Panc1 (cell line): Measurements from ENCODE around the gene GFOD2. TPM values are rescaled to one million over a fixed set of nuclear protein-coding genes. Genes with fewer than 3 reads are reported as not detected.

Source experiments
- ATAC-seq: fragments of 200-7000 bp; cut with Tn5 transposase; 2 replicates; pipeline ENCODE4 v1.9.1; 2020; ENCODE audit warnings: mild to moderate bottlenecking, moderate library complexity
- BruUV-seq: library from RNA; stranded (reverse); fragments of 400-500 nt; replicated peaks from 2 replicates; lab custom pipeline; 2021; lab: Mats Ljungman, UMichigan
- CTCF ChIA-PET: fragments of 300-600 bp; sonication (Branson Sonifier 250); formaldehyde crosslinking; loops from one replicate; lab custom pipeline; 2022; ENCODE audit warnings: antibody characterized with exemption; lab: Charles Lee
- POLR2A ChIA-PET: fragments of 300-600 bp; sonication (Branson Sonifier 250); formaldehyde crosslinking; loops from one replicate; lab custom pipeline; 2022; ENCODE audit warnings: antibody characterized with exemption; lab: Charles Lee
- DNase-seq: peaks from one replicate; pipeline ENCODE4 v3.0.0-alpha.2; 2010; ENCODE audit warnings: low read depth, low spot score
- H3K27ac ChIP-seq: 2 replicates; pipeline ENCODE4 v1.5.1; 2011; ENCODE audit warnings: mild to moderate bottlenecking, low read length, inconsistent platforms
- H3K27me3 ChIP-seq: fragments of 200-500 bp; sonication (Bioruptor generic); 2 replicates; pipeline ENCODE4 v1.6.0; 2014; ENCODE audit warnings: low read length, inconsistent platforms; ENCODE audit not compliant: control insufficient read depth, insufficient read depth
- H3K36me3 ChIP-seq: fragments of 200-500 bp; sonication (Bioruptor generic); 2 replicates; pipeline ENCODE4 v1.5.1; 2014; ENCODE audit warnings: inconsistent platforms, mild to moderate bottlenecking, low read length, moderate library complexity; ENCODE audit not compliant: control insufficient read depth, insufficient read depth
- H3K4me1 ChIP-seq: 2 replicates; pipeline ENCODE4 v1.5.1; 2011; ENCODE audit warnings: inconsistent platforms, mild to moderate bottlenecking, low read length, moderate library complexity; ENCODE audit not compliant: control insufficient read depth, insufficient read depth
- H3K4me3 ChIP-seq, 2 experiments: 2 replicates each; pipeline ENCODE4 v1.5.1; 2011 to 2012; ENCODE audit warnings: low read depth in 2 of 2, low read length in 2 of 2, mild to moderate bottlenecking in 2 of 2, inconsistent platforms in 1 of 2, moderate library complexity in 1 of 2
- H3K9me3 ChIP-seq: fragments of 200-500 bp; sonication (Bioruptor generic); 2 replicates; pipeline ENCODE4 v1.5.1; 2014; ENCODE audit warnings: low read depth, mild to moderate bottlenecking, inconsistent platforms, low read length, moderate library complexity; ENCODE audit not compliant: control insufficient read depth, insufficient read depth
- POLR2AphosphoS5 ChIP-seq: IDR thresholded peaks from 2 replicates; pipeline ENCODE4 v1.6.1; 2012; ENCODE audit warnings: mild to moderate bottlenecking, low read depth, low read length, moderate library complexity
- SIN3A ChIP-seq: IDR thresholded peaks from 2 replicates; pipeline ENCODE4 v1.6.1; 2012; ENCODE audit warnings: low read depth, mild to moderate bottlenecking, low read length, moderate library complexity, borderline replicate concordance; ENCODE audit not compliant: insufficient read depth
- TCF7L2 ChIP-seq: IDR thresholded peaks from 2 replicates; pipeline ENCODE4 v1.6.1; 2011; ENCODE audit warnings: mild to moderate bottlenecking, low read depth, low read length, inconsistent platforms
- in situ Hi-C: cut with HindIII; loops from 2 replicates; pipeline ENCODE4 v1.10.0; 2016; ENCODE audit warnings: low sequenced_read_pairs, low pct_unique_long_range_greater_than_20kb
- intact Hi-C: fragments of 100-400 bp; cut with micrococcal nuclease; formaldehyde crosslinking; loops from one replicate; pipeline ENCODE4 v1.10.0; 2022; ENCODE audit not compliant: unreplicated experiment
- total RNA-seq: library from RNA; stranded (reverse); gene quantifications from one replicate; pipeline ENCODE4 v1.2.1, GENCODE V29; 2021; ENCODE audit not compliant: unreplicated experiment
- TF ChIP-seq, protein P1 (sequence below): fragments of 450-650 bp; IDR thresholded peaks from 2 replicates; pipeline ENCODE4 v1.5.1; 2017; ENCODE audit warnings: mild to moderate bottlenecking
- TF ChIP-seq, protein P2 (sequence below), 2 experiments: IDR thresholded peaks; 2 replicates each; pipeline ENCODE4 v1.6.1; 2011 to 2012; ENCODE audit warnings: low read depth in 2 of 2, control low read depth in 1 of 2, low read length in 1 of 2, mild to moderate bottlenecking in 1 of 2, moderate library complexity in 1 of 2; ENCODE audit not compliant: insufficient read depth in 1 of 2

The GFOD2 gene
- total RNA-seq, 1 experiment from 2014 or later, result 15.1 TPM

DNA sequence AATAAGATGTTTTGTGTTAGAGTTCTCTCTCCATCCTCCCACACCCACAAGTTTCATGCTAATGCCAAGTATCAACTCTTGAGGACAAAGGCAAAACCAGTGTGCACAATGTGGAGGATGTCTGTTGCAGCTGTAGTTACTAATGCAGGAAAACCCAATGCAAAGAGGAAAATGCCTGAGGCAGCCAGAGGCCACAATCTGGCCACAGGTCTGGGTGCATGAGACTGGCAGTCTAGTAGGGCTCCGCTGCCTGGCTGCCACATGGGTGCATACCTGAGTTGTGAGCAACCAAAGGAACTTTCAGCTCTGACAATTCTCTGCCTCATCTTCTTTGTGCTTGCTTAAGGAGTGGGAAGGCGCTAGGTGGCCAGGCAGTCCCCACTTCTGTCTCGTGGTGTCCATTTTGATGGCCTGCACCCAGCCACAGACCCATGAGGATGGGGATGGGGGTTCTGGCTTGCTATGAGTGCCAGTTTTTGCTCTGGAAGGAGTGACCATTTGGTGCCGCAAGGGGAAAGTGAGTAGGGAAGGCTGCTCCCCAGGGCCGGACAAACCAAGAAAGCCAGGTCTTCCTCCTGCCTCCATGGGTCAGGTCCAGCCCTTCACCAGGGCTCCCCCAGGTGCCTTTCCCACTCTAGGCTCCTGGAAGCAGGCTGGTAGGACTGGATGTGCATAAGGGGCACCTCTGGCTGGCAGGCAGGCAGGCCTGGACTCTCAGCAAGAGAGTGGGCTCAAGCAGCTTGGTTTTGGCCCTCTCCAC is 4.2 kb upstream of the GFOD2 start:
- no peaks in the 10 kb centered on the region for H3K9me3 ChIP-seq
- no peak overlapping the region for H3K4me3 ChIP-seq
- CTCF ChIA-PET, result no interaction called here
- in situ Hi-C loops, result no loop called here
- no peak overlapping the region for H3K27ac ChIP-seq
- BruUV-seq, result no TSS peak
- no peaks in the 10 kb centered on the region for H3K27me3 ChIP-seq
- intact Hi-C loops, result no loop called here
- TF ChIP-seq, protein P1, sequence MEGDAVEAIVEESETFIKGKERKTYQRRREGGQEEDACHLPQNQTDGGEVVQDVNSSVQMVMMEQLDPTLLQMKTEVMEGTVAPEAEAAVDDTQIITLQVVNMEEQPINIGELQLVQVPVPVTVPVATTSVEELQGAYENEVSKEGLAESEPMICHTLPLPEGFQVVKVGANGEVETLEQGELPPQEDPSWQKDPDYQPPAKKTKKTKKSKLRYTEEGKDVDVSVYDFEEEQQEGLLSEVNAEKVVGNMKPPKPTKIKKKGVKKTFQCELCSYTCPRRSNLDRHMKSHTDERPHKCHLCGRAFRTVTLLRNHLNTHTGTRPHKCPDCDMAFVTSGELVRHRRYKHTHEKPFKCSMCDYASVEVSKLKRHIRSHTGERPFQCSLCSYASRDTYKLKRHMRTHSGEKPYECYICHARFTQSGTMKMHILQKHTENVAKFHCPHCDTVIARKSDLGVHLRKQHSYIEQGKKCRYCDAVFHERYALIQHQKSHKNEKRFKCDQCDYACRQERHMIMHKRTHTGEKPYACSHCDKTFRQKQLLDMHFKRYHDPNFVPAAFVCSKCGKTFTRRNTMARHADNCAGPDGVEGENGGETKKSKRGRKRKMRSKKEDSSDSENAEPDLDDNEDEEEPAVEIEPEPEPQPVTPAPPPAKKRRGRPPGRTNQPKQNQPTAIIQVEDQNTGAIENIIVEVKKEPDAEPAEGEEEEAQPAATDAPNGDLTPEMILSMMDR, result no peak
- TF ChIP-seq TCF7L2, result no peak
- TF ChIP-seq SIN3A, result no peak
- no peak for TF ChIP-seq POLR2AphosphoS5
- TF ChIP-seq, protein P2, sequence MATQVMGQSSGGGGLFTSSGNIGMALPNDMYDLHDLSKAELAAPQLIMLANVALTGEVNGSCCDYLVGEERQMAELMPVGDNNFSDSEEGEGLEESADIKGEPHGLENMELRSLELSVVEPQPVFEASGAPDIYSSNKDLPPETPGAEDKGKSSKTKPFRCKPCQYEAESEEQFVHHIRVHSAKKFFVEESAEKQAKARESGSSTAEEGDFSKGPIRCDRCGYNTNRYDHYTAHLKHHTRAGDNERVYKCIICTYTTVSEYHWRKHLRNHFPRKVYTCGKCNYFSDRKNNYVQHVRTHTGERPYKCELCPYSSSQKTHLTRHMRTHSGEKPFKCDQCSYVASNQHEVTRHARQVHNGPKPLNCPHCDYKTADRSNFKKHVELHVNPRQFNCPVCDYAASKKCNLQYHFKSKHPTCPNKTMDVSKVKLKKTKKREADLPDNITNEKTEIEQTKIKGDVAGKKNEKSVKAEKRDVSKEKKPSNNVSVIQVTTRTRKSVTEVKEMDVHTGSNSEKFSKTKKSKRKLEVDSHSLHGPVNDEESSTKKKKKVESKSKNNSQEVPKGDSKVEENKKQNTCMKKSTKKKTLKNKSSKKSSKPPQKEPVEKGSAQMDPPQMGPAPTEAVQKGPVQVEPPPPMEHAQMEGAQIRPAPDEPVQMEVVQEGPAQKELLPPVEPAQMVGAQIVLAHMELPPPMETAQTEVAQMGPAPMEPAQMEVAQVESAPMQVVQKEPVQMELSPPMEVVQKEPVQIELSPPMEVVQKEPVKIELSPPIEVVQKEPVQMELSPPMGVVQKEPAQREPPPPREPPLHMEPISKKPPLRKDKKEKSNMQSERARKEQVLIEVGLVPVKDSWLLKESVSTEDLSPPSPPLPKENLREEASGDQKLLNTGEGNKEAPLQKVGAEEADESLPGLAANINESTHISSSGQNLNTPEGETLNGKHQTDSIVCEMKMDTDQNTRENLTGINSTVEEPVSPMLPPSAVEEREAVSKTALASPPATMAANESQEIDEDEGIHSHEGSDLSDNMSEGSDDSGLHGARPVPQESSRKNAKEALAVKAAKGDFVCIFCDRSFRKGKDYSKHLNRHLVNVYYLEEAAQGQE (IDR thresholded peaks at IDR 0.05; ENCODE audit: insufficient read depth in 1 of 2, low read depth in 2 of 2, low read length in 1 of 2), result no peak
- POLR2A ChIA-PET, result no interaction called here
- H3K36me3 ChIP-seq, result peaks cover 4% of the 10 kb centered on the region; the same call in 1 of the 2 replicates
- peaks cover 6% of the 10 kb centered on the region for H3K4me1 ChIP-seq
- ATAC-seq (no peak), DNase-seq (no peak)

DNA sequence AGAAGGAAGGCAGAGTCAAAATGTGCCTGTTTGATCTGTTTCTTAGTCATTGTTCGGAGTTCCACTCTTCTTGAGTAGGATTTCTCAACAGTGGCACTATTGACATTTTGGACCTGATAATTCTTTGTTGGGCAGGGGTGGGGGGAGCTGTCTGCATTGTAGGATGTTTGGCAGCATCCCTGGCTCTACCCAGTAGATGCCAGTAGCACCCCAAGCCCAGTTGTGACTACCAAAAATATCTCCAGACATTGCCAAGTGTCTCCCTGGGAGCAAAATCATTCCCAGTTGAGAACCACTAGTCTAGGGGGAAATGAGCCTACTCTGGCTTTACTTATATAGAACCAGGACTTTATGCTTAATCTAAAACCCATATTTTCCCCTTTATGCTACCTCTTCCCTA is 1.1 kb upstream of the GFOD2 start:
- no TSS peak for BruUV-seq
- Histone ChIP-seq H3K27me3 (no peaks in the 10 kb centered on the region), H3K36me3 (peaks cover 4% of the 10 kb centered on the region), H3K27ac (peak overlapping the region; percentile 95), H3K4me3 (peak overlapping the region; percentile 87 to 93), H3K9me3 (no peaks in the 10 kb centered on the region), H3K4me1 (peaks cover 6% of the 10 kb centered on the region)
- POLR2A ChIA-PET, result no interaction called here
- TF ChIP-seq, protein P1, result no peak
- TF ChIP-seq SIN3A, result no peak
- TF ChIP-seq TCF7L2, result no peak
- TF ChIP-seq, protein P2 (IDR thresholded peaks at IDR 0.05; ENCODE audit: insufficient read depth in 1 of 2, low read depth in 2 of 2, low read length in 1 of 2), result no peak
- no peak for TF ChIP-seq POLR2AphosphoS5
- no peak for DNase-seq
- CTCF ChIA-PET, result no interaction called here
- intact Hi-C loops, result no loop called here
- in situ Hi-C loops, result no loop called here
- ATAC-seq, result no peak
